Measurements from ENCODE around the gene ZDHHC24.

DNA sequence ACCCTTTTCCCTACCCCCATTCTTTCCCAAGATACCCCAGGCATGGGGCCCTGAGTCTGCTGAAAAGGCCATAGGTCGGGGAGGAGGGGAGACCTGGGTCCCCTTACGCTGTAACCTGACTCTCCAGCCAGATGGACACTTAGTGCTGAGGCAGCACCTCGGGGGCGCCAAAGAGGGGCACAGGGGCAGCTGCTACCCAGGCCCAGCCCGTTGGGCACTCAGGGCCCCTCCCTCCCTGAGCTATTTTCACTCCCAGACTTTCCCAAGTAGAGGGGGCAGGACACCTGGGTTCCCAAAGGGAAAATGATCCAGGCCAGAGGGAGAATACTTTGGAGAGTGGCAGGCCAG, 1.8 kb upstream of the ZDHHC24 start:
- no peak for TF ChIP-seq CTCF (IDR thresholded peaks at IDR 0.05; ENCODE audit: low read depth, low read length)
- TF ChIP-seq POLR2A (IDR thresholded peaks at IDR 0.05; ENCODE audit: extremely low read depth, insufficient read length), result no peak

Measured in NB4 (cell line).